GM19328 (cell line): ENCODE results near the gene CARS1.

Experiments
- ATAC-seq: cut with Tn5 transposase; IDR thresholded peaks from one replicate; pipeline ENCODE4 v1.9.1; 2021; ENCODE audit warnings: mild to moderate bottlenecking, moderate library complexity; ENCODE audit not compliant: unreplicated experiment

CARS1 gene

DNA sequence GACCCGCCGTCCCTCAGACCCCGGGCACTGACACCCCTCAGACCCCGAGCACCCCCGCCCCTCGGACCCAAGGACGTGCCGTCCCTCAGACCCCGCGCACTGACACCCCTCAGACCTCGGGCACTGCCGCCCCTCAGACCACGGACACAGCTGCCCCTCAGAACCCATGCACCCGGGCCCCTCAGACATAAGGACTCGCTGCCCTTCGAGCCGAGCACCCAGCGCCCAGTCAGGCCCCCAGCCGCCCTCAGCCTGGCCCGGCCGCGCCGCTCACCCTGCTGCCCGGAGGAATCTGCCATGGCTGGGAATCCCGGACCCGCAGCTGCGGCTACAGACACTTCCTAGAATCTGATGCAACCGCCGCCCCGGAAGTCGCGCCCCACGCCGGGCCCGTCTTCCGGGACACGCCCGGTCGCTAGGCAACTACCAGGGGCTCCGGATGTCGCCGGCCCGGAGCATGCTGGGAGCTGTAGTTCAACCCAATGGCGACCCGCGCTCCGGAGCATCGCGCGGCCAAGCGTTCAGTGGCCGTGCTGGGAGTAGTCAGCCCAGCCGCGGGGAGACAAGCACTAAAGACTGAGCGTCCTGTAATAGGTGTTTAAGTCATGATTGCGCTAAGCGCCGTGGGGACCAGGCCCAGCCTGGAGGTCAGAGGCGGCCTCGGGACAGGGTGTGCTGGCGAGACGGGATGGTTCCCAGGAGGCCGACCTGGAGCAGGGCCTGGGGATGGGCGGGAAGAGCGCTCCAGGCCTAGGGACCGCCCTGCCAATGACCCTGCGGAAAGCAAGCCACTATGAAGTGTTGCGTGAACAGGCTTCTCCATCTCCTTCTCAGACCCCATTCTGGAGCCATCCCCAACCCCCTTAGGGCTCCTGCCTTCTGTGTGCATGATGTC is at the start of gene CARS1:
CARS1 (minus strand) TSS at position 355 of the 895 bp plus-strand sequence; CDS start at position 299, 56 bp downstream.
- peak; percentile 98 for ATAC-seq

DNA sequence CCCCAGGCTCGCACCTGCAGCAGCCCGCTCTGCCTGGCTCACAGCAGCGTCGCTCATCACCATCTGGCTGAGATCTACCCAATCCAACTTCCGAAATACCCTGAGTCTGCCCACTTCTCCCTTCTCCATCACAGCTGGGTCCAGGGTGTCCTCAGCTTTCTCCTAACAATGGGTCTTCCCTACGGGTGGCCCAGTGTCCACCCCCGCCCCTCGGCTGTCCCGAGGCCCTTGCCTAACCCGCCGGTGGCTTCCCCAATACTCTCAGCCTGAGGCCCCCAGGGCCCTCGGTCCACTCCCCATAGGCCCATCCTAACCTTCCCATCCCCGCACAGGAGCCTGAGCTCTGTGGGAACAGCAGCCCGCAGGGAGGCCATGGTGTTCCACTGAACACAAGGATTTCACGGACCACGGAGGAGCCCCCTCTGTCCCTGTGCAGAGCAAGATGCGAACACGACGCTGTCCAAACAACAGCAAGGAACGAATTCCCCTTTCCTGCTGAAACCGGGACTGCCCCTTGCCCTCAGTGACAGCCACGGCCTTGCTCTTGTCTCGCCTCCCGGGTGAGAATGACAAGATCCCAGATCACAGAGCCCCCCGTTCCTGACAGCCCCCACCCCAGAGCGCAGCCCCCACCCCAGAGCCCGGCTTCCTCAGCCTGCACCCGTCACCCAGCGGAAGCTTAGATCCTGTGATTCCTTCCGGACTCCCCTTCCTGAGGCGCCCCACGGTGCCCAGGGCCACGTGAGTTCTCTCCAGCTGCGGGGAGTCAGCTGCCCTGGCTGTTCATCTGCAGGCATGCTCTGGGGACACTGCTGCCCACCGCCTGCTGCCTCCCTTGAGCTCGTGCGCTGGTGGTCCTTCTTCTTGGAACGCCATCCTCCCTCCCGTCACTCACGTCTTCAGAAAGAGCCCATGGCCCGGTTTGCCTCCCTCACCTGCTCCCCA is 48.8 kb upstream of the CARS1 start:
- no peak for ATAC-seq

DNA sequence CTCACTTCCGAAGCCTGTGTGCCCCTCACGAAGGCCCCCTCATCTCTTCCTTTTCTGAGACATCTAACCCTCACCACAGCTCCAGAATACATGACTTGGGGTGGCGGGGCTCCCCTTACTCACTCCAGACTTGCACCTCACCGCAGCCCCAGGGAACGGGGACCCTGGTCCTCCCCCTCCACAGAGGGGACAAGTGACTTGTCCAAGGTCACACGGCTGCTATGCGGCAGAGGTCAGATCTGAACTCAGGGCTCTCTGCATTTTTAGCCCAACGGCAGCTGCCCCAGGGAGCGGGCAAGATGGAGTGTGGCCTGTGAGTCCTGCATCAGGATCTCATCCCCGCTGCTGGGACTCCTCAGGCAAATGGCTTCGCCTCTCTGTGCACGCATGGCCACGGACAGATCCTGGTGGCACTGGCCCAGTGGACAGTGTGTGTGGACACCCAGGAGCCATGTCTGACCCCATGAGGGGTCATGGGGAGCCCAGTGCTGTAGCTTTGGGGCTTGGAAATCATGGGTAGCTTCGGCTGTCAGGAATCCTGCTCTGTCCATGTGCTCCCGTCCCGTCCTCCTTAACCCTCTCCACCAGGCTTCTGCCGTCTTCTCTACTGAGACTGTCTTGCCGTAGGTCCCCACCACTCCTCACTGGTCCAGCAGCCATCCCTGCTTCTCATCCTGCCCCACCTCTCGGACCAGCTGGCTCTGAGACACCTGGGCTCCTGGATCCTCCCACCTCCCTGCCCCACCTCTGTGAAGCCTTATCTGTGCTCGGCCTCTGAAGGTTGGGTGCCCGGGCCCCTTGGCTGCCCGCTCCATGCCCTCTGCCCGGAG is 48.0 kb upstream of the CARS1 start:
- ATAC-seq: no peak

DNA sequence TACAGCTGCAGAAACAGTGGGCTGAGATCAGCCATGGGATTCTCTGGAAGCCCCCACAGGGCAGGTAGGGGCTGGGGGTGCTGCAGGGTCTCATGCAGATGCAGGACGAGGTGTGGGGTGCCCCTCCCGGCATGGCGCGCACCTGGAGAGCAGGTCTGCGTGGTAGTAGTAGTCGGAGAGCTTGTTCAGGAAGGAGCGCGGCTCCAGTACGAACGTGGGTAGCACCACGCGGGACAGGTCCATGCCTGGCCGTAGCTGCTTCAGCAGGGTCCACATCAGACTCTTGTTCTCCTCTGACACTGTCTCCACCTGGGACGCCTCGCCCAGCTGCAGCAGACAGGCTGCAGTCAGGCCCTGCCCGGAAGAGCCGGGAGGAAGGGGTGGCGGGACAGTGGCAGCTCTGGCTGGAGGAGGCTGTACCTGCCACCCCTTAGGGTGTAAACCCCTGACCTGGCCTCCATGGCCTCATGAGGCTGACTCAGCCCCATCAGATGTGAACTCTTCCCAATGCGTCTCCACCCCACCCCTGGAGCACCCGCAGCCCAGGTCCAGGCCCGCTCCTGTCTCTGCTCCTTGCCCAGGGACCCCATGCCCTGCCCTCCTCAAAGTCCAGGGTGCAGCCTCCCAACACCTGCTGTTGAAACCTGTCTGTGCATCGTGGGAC is 47.0 kb upstream of the CARS1 start:
- no peak for ATAC-seq

DNA sequence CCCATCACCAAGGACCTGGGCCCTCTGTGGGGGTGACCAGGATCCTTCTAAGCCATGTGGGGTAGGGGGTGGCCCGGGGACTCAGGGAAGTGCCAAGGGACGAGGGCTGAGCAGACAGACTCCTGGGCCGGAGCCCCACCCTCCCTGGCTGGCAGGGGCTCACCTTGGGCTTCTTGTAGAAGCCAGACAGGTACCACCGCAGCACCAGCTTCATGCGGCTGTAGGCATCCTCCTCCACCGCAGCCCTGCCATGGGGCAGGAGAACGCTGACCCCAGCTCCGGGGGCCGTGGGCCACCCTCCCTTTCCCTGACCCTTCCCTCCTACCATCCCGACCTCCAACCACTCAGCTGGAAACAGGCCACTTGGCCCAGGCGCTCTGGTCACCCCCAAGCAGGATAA is 45.9 kb upstream of the CARS1 start:
- ATAC-seq: no peak

DNA sequence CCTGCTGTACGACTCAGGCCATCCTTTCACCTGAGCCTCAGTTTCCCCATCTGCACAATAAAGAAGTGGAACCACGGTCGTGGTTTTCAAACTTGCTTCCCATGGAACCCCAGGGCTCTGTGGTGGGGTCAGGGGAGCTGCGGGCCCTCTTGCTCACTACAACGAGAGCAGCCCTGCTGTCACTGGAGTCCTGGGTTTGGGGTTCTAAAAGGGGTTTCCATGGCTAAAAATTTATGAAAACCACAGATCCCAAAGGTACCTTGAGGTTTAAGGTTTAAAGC is 45.4 kb upstream of the CARS1 start:
- ATAC-seq: no peak

DNA sequence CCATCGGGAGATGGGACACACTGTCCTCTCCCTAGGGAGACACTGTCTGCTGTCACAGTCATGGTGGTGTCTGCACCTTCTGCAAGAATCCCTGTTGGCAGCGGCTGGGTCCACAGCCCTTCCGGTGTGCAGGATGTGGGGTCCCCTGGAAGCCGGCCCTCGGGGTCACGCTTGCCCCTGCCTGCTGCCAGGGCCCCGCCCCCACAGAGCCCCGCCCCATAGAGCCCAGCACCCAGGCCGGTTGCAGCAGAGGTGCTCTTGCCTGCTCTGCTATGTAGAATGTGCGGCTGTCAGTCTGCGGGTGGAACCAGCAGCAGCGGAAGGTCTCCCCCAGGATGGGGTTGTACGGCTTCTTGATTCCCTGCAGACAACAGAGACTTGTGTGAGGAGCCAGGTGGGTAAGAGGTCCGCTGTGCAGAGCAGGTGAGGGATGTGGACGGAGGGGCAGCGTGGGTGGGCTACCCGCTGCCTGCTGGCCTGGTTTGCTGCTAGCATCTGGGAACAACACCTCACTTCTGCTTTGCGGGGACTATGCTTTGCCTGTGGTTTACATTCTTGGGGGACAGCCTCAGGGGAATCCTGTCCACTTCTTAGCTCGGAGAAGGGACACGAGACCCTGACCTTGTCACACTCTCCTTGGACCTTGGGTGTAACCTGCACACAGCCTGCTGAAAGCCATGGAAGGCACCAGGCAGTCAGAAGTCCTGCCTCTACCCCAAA is 44.9 kb upstream of the CARS1 start:
- ATAC-seq: no peak

DNA sequence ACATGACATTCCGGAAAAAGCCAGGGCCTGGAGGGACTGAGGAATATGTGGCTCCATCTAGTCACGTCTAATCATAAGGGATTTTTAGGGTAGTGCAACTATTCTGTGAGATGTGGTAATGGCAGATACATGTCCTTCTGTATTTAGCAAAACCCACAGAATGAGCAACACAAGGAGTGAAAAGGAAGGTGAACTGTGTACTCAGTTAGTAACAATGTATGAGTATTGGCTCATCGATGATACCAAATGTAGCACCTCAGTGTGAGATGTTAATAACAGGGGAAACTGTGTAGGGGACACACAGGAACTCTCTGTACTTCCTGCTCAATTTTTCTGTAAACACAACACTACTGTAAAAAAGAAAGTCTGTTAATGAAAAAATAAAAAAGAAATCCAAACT is 42.0 kb upstream of the CARS1 start:
- no peak for ATAC-seq

DNA sequence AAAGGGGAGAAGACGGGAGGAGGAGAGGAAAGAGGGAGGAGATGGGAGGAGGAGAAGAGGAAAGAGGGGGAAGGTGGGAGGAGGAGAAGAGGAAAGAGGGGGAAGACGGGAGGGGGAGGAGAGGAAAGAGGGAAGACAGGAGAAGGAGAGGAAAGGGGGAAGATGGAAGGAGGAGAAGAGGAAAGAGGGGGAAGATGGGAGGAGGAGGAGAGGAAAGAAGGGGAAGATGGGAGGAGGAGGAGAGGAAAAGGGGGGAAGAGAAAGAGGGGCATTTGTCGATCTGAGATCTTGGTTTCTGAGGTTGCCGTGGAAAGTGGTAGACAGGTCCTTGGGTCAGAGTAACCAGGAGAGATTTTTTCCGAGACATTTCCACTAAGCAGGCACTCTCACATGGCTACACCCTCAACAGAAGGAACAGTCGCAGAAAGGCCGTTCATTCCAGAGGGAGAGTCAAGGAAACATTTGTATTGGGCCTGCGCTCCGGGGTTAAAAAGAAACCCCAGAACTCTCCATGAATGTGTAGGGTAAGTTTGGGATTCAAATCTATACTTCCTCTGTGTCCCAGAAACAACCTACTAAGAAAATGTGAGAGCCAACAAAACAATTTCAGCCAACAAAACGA is 39.8 kb upstream of the CARS1 start:
- no peak for ATAC-seq

DNA sequence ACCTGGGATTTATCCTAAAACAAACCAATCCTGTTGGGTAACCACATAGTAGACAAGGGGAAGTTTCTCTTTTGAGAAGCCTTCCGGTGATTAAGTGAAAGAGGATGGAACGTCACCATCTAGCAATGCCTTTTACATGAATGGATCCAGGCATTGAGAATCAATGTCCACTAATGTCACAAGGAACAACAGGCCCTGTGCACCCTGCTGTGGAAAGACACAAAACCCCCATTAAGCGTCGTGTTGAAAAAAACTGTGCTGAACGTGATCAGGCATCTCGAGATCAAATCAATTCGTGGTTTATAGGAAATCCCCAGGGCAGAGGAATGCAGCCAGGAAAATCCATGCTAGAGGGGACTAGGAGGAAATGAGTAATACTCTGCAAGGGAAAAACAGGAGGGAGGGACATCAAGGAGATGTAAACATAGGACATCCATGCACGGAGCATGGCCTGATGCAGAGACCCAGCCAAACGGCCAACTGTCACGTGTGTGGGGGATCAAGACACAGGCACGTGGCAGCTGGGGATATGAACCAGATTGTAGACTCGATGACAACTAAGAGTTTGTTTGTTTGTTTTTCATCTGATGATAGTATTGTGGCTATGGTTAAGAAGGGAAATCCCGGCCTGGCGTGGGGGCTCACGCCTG is 38.6 kb upstream of the CARS1 start:
- no peak for ATAC-seq

DNA sequence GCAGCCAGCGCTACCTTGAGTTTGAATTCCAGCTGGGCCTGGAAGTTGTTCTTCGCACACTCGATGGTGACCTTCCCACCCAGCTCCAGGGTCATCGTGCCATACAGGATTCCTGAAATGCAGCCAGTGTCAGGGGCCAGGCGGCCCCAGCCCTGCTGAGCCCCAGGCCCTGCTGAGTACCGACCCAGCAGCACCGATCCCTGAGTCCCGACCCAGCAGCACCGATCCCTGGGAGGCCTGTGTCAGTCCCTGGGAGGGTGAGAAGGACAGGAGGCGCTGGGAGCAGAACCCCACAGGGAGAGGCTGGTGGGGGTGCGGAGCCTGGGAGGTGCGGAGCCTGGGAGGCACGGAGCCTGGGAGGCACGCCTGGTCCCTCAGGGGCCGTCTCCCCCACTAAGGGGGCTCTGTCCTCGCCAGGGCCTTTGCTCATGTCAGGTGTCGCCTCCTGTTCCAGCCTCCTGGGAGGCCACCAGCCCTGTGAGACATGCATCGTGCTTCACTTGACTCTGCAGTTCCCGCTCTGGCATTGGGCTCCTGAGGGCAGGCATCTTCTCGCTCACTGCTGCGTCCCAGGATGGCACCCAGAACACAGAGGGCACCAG is 37.1 kb upstream of the CARS1 start:
- ATAC-seq: no peak

DNA sequence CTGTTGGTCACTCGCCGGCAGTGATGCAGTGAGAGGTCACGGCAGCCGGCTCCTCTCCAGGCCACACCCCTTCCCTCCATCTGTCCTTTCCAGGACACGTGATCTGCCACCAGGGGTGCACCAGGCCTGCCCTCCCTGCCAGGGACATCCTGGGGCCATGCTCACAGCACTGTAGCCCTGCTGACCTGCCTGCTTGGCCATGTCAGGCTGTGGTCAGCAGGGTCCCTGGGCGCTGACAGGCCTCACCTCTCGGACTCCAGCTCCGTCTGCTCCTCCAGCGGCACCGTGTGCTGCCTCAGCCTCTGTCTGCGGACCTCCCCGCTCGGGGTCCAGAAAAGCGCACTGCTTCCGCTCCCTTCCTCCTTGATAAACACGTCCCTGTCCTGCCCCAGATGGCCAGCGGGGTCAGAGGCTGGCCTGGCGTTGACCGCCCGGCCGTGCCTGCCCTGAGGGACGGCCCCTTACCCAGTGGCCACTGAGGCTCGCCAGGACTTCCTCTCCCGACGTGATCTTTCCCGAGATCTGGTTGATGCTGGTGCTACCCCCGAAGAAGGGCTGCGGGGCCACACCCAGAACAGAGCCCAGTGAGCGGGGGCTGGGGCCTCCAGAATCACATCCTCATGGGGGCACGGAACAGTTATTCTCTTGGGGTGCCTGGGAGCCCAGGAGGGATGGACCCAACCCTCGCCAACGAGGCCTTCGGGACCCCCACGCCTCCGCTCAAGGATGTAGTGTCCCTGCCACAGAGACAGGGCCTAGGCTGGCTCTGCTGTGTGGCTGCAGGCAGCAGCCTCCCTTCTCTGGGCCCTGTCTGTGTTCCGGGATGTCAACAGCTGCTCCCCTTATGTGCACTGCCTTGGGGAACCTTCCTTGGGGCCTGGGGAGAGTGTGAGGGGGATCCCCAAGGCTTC is 36.3 kb upstream of the CARS1 start:
- no peak for ATAC-seq

DNA sequence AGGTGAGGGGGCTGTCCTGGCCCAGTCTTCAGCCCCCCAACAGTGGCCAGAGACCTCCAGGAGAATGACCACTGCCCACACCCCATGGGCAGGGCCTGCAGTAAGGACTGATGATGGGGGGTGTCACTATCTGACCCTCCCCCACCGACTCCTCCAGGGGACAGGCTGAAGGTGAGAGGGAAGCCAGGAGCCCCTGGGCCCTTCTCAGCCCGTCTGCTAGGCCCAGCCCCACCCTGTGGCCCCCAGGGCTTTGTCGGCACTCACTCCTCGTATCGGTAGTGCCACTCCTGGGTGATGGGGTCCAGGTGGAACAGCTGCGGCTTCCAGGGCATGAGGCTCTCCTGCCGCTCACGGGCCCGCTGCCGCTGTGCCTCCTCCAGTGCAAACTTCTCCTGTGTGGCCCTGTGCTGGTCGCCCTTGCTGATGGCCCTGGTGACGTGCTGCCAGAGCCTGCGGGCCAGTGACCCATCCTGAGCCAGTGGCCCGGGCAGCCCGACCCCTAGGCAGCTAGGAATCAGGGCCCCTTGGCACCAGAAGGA is 35.4 kb upstream of the CARS1 start:
- no peak for ATAC-seq

DNA sequence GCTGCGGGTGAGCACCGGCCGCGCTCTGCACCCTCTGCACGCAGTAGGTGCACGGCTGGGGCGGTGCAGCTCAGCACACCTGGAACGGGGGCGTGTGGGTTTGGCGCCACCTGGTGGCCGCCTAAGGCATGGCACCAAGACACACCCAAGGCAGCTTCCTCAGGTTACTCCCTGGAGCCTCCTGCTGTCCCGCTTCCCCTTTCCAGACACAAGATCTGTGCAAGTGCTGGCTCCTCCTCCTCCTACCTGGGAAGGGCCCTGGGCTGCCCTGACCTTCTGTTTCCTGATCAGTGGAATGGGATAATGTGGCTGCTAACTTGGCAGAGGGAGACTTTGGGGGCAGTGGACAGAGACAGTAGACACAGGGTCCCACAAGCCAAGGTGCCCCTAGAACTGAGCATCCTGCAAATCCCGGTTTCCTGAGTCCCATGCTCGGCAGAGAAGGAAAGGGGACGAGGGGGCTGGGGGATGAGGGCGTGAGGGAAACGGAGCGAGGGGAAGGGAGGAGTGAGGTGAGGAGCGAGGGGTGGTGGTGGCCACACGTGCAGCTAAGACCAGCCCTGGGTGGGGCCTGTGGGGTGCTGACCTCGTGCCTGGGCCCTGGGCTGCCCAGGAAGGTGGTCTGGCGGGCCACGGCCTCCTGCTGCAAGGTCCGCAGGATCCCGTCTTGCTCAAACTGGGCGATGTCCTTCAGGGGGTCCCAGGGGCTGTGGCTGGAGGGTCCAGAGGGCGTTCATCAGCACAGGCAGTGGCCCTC is 34.8 kb upstream of the CARS1 start:
- ATAC-seq: no peak

DNA sequence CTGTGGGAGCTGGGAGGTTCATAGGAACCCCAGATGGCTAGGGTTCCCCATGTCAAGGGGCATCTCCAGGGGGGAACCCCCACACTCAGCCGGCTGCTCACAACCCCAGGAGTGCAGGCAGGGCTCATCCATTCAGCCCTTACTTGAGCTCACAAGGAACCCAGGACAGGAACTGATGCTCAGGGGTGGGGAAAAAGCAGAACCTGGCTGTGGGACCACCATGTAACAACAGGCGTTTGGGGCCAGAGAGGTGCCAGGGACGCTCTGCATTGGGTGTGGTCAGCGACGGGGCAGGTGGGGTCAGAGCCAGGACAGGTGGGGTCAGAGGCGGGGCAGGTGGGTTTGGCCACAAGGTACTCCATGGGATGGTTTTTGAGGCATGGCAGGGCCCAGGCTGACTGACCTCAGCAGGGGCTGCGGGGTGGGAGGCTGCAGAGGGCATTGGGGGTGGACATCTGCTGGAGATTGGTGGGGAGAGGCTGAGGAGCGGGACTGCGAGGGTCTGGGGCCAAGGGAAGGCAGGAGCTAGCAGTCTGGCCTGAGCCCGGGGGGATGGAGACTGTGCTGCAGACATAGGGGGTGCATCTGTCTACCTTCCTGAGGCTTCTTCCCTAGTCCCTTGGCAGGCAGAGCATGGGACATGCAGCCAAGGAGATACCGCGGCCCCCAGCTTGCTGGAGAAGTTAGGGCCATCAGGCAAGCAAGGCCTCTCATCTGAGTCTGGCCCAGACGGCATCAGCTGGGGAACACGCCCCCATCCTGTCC is 34.0 kb upstream of the CARS1 start:
- no peak for ATAC-seq
